Uterus (tissue), 2 donors: ENCODE results near the gene ASB3.

Source experiments
- CTCF ChIP-seq, 4 experiments: fragments of 200-600 bp in 2 of 4; fragments of 450-650 bp in 2 of 4; sonication (generic) in 2 of 4; IDR thresholded peaks; one replicate each; pipeline ENCODE4 v1.5.1; 2016 to 2019; ENCODE audit warnings: antibody characterized with exemption in 4 of 4, mild to moderate bottlenecking in 2 of 4, moderate library complexity in 1 of 4
- POLR2A ChIP-seq, 2 donors: fragments of 450-650 bp; IDR thresholded peaks; one replicate each; pipeline ENCODE4 v1.6.1; 2016; ENCODE audit warnings: antibody characterized with exemption in 2 of 2, mild to moderate bottlenecking in 1 of 2, moderate library complexity in 1 of 2

- TF ChIP-seq CTCF (IDR thresholded peaks at IDR 0.05) (no peak), POLR2A (IDR thresholded peaks at IDR 0.05) (no peak)
Measured at GRCh38 chr2:53695575-53695974, 91.2 kb downstream of the ASB3 start.
